ENCODE measurements around the gene TAF1.
"Not testable (repeated sequence)": the region's sequence is repeated elsewhere in the genome, so short reads cannot be mapped to it uniquely, and the experiment has no call there.

Gene TAF1

GRCh38 chrX:71439896-71440295 is 73.7 kb downstream of the TAF1 start:
- no peak for DNase-seq

- DNase-seq: no peak
Observed at GRCh38 chrX:71440401-71440800, 74.2 kb downstream of the TAF1 start.

- not testable (repeated sequence) for DNase-seq
Observed at GRCh38 chrX:71441809-71442208, 75.7 kb downstream of the TAF1 start.

DNA sequence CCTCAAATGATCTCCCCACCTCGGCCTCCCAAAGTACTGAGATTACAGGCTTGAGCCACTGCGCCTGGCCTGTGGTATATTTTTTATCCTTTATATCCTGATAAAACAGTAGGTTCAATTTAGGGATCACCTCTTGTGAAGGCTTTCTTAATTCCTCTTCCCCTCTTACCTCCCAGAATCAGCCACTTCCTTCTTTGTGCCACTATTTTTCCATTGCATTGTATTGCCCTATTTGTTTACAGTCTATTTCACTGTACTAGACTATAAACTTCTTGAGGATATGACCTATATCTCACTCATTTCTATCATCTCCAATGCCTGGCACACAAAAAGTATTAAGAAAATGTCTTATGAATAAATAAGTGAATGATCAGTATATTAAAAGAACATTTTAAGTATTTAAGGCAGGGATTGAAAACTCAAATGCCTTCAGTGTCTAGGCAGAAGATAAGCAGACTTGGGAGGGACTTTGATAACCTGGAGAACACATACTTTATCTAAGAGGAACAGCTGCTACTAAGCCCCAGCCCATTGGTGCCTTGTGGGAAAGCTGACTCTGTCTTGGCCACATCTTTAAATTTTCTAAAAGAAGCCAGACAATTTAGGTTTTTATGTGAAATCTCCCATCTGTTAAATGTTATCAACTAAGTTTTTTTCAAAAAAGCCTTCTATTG is 84.4 kb downstream of the TAF1 start:
- no peak for DNase-seq

GRCh38 chrX:71451518-71451917 is 85.4 kb downstream of the TAF1 start:
- DNase-seq: not testable (repeated sequence)

- no peak for DNase-seq
Observed at GRCh38 chrX:71453056-71453455, 86.9 kb downstream of the TAF1 start.

DNA sequence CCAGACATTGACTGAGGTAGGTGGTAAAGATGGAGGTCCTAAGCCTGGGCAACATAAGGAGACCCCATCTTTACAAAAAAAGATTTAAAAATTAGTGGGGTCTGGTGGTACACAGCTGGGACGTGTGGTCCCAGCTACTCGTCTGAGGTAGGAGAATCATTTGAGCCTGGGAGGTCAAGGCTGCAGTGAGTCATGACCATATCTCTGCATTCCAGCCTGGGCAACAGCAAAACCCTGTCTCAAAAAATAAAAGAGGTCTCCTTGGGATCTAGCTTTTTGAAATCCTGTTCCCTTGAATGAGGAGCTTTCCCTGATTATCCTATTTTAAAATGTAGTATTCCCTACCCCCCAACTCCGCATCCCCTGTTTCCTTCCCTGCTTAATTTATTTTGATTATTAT is 88.1 kb downstream of the TAF1 start:
- no peak for DNase-seq

- DNase-seq: no peak
Observed at GRCh38 chrX:71458866-71459265, 92.7 kb downstream of the TAF1 start.

DNA sequence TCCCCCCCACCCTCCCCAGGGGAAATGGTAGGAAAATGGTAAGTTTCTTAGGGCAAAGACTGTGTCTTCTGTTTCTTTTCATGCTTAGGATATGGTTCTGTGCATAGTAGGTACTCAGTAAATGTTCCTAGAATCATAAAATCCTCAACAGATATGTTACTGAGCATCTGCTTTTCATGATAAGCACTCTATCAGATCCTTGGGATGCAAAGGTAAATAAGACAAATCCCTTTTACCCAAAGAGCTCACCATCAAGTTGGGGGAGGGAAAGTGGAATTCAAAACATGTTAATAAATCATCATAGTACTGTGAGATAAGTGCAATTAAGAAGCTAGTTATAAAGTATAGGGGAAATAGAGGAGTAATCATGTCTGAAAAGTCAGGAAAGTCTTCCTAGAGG is 98.8 kb downstream of the TAF1 start:
- DNase-seq: no peak

GRCh38 chrX:71466979-71467523 is 100.9 kb downstream of the TAF1 start:
- no peak for DNase-seq

GRCh38 chrX:71475785-71476540 is 109.8 kb downstream of the TAF1 start:
- DNase-seq: no peak

GRCh38 chrX:71482228-71482958 is 116.2 kb downstream of the TAF1 start:
- DNase-seq: no peak

DNA sequence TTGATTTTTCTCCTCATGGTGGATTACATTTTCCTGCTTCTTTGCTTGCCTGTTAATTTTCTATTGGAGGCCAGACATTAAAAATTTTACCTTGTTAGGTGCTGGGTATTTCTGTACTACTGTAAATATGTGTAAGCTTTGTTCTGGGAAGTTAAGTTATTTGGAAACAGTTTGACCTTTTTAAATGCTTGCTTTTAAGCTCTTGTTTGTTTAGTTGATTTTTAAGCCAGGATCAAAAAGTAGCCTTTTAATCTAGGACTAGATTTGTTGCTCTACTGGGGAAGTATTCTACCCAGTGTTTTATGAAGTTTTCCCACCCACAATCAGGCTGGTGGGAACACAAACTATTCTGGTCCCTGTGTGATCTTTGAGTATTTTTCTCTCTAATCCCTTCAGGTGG is 121.7 kb downstream of the TAF1 start:
- no peak for DNase-seq

GRCh38 chrX:71489540-71489939 is 123.4 kb downstream of the TAF1 start:
- no peak for DNase-seq

DNA sequence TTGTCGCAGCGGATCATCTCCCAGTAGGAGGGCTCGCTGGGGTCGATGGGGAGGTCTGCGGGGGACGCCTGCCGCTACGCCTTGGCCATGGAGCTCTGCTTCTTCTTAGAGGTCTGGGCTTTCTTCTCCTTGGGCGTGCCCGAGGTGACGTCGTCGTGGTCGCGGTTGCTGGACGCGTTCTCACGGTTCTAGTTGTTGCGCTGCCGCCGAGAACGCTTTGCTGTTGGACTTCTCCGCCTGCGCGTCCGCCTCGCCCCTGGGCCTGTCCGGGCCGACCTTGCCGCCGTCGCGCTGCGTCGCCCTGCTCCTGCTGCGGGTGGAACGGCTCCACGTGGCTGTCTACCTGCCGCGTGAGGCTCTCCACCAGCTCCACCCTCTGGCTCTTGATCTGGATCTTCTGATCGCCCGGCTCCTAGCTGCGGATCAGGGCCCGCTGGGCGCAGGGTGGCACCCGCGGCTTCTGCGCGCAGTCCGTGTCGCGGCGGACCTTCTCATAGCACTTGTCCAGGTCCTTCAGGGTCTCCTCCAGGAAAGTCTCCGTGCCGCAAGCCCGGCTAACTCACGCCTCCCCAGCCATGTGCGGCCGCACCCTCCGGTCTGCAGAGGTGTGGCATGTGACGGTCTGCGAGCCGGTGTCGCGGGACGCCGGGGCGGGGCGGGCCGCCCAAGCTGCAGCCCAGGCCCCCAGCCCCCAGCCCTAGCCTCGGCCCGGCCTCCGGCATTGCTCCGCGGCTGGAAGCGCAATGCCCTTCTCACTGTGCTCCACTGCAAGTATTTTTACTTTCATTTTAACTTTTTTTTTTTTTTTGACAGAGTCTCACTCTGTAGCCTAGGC is 126.3 kb downstream of the TAF1 start:
- DNase-seq: no peak

- DNase-seq: no peak
Observed at GRCh38 chrX:71493111-71493613, 127.0 kb downstream of the TAF1 start.

GRCh38 chrX:71495979-71496378 is 129.8 kb downstream of the TAF1 start:
- DNase-seq: not testable (repeated sequence)

GRCh38 chrX:71496476-71496875 is 130.3 kb downstream of the TAF1 start:
- no peak for DNase-seq

DNA sequence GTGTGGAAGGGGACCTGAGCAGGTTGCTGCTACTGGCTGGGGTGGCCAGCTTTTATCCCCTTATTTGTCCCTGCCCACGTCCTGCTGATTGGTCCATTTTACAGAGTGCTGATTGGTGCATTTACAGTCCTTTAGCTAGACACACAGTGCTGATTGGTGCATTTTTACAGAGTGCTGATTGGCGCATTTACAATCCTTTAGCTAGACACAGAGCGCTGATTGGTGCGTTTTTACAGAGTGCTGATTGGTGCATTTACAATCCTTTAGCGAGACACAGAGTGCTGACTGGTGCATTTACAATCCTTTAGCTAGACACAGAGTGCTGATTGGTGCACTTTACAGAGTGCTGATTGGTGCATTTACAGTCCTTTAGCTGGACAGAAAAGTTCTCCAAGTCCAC is 135.9 kb downstream of the TAF1 start:
- not testable (repeated sequence) for DNase-seq

GRCh38 chrX:71504346-71504745 is 138.2 kb downstream of the TAF1 start:
- no peak for DNase-seq

DNA sequence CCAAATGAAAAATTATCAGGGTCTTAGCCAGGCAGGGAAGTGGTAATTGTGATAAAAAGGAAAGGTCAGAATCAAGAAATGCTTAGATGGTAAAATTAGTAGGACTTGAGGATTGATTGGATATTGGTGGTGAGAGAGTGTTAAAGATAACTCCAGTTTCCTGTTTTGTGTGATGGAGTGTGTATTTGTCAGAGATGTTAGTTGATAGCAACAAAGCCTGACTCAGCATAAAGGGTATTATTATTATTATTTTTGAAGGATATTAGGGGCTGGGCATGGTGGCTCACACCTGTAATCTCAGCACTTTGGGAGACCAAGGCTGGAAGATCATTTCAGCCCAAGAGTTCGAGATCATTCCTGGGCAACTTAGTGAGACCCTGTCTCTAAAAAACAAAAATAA is 143.1 kb downstream of the TAF1 start:
- DNase-seq: no peak

DNA sequence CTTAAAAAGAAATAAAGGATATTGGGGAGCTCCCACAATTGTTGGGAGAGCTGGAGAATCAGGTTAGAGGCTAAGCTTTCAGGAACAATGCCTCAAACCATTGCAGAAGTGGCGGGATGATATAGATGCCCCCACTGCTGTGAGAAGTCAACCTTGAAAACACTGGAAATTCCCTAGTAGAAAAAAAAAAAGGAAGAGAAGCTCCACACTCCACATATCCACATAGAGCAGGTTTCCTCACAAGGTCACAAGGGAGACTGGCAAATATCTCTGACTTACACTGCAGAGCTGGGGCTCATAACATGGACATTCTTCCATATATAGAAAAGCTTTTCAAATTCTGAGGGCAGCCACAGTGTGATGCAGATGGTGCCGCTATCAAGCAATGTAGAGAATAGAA is 144.0 kb downstream of the TAF1 start:
- no peak for DNase-seq
